ENCODE results near the gene PTPN7.

The PTPN7 gene

DNA sequence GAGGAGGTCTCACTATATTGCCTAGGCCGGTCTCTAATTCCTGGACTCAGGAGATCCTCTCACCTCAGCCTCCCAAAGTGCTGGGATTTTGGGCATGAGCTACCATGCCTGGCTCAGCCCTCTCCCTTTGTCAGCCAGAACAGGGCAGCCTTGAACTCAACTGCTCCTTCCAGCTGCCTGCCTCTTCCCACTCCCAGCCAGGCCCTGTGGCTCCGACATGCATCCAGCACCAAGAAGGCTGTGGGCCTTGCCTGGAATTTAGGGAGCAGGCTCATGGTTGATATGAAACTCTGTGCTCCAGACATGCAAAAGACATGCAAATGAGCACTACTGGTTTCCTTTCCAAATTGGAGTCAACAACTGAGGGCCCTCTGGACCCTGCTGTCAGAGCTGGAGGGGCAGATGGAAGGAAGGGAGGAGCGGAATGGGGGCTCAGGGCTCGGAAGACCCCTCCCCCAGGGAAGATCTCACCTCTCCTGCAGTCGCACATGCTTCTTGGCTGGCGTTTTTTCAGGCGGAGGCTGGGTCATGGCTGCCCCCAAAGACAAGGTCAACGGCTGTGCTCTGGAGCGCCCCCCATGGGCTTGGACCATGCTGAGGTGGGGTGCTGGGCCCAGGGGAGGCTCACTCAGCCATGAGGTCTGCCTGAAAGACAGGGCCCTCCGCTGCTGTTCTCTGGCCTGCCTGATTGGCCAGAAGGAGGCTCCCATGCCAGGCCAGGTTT is 1.4 kb downstream of the PTPN7 start:
- TF ChIP-seq ZFX (IDR thresholded peaks at IDR 0.05; ENCODE audit: borderline replicate concordance), result no peak
- TF ChIP-seq, protein P1, sequence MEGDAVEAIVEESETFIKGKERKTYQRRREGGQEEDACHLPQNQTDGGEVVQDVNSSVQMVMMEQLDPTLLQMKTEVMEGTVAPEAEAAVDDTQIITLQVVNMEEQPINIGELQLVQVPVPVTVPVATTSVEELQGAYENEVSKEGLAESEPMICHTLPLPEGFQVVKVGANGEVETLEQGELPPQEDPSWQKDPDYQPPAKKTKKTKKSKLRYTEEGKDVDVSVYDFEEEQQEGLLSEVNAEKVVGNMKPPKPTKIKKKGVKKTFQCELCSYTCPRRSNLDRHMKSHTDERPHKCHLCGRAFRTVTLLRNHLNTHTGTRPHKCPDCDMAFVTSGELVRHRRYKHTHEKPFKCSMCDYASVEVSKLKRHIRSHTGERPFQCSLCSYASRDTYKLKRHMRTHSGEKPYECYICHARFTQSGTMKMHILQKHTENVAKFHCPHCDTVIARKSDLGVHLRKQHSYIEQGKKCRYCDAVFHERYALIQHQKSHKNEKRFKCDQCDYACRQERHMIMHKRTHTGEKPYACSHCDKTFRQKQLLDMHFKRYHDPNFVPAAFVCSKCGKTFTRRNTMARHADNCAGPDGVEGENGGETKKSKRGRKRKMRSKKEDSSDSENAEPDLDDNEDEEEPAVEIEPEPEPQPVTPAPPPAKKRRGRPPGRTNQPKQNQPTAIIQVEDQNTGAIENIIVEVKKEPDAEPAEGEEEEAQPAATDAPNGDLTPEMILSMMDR (IDR thresholded peaks at IDR 0.05), result peak; percentile 13; the same call in 1 of the 2 replicates
- H3K27ac ChIP-seq, result no peak overlapping the region

DNA sequence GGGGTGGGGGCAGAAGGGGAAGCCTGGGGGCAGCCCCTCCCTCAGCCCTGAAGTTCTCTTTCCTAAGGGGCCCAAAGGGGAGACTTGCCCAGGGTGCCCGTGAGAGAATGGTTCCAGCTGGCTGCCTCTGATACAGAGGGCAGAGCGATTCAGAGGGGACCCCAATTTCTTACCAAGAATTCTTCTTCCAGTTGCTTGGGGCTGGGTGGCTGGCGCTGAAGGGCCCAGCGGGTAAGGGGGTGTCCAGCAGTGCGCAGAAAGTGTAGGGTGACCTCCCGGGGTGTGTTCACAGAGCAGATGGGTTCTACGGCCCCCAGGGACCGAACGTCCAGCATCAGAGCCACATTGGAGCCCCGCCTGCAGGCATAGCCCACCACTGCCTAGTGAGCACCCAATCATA is 2.5 kb downstream of the PTPN7 start:
- TF ChIP-seq, protein P1 (IDR thresholded peaks at IDR 0.05), result no peak
- no peak for TF ChIP-seq ZFX (IDR thresholded peaks at IDR 0.05; ENCODE audit: borderline replicate concordance)
- H3K27ac ChIP-seq, result no peak overlapping the region

DNA sequence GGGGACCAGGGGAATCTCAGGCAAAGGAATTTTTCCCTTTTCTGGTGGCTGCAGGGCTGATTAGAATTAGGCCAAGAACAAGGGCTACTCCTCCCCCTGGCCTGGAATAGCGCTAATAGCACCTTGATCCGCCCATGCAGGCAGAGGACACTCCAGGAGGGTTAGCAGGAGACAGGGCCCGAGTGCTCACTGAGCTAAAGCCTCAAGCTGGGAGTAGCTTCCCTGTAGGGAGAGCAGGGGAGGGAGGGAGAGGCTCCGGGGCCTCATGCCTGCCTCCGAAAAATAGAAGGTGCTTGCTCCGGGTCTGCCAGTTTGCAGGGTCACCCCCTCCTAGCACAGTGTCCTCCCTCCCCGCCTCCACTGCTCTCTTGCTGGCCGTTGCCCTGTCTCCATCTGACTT is 3.8 kb downstream of the PTPN7 start:
- TF ChIP-seq, protein P1 (IDR thresholded peaks at IDR 0.05), result no peak

DNA sequence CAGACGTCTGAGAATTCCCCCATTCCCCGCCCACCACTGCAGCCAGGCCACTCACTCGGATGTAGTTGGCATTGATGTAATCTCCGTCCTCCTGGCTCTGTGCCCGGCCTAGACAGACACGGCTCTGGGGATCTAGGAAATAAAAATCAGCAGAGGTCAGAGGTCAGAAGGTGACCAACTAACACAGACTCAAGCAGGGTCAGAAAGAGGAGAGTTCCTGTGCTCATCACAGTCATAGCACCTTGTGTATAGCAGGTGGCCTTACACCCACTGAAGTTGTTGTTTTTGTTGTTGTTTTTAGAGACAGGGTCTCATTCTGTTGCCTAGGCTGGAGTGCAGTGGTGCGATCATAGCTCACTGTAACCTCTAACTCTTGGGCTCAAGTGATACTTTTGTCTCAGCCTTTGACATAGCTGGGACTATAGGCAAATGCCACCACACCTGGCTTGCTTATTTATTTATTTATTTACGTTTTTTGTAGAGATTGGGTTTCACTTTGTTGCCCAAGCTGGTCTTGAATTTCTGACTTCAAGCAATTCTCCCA is 4.9 kb downstream of the PTPN7 start:
- TF ChIP-seq, protein P1 (IDR thresholded peaks at IDR 0.05), result no peak
- TF ChIP-seq ZFX (IDR thresholded peaks at IDR 0.05; ENCODE audit: borderline replicate concordance), result no peak
- H3K27ac ChIP-seq, result no peak overlapping the region

More for the DNA sequence above, 3.8 kb downstream of the PTPN7 start:
- no peak overlapping the region for H3K27ac ChIP-seq

DNA sequence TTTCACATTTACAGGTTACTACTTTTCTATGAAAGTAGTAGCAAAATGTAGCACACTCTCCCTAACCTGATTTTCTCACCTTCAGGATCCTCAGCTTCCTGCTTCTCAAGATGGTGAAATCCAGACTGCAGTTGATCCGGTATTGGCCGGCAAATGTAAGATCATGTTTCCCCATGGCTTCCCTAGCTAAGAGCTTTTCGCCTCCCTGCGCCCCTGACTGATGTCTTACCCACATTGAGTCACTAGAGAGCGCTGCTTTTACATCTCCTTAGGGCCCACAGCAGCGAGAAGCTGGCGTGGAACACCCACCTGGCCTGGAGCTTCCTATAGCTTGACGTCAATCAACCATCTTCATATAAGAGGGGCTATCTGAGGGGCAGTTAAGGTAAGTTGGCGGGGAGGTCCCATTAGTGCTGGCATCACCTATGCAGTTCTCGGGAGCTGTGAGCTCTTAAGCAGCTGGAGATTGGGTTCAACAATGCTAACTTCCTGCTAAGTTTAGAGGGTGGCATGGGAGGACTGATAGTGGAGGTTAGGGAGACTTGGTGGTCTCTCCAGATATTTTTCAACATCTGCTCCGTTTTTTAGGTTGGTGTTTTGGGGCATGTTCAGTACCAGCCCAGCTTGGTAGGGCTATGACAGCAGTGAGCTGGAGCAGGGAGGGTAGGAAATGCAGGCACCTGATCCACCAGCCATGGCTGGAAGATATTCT is 5.5 kb downstream of the PTPN7 start:
- H3K27ac ChIP-seq, result no peak overlapping the region
- TF ChIP-seq, protein P1 (IDR thresholded peaks at IDR 0.05), result peak; percentile 94
- no peak for TF ChIP-seq ZFX (IDR thresholded peaks at IDR 0.05; ENCODE audit: borderline replicate concordance)

DNA sequence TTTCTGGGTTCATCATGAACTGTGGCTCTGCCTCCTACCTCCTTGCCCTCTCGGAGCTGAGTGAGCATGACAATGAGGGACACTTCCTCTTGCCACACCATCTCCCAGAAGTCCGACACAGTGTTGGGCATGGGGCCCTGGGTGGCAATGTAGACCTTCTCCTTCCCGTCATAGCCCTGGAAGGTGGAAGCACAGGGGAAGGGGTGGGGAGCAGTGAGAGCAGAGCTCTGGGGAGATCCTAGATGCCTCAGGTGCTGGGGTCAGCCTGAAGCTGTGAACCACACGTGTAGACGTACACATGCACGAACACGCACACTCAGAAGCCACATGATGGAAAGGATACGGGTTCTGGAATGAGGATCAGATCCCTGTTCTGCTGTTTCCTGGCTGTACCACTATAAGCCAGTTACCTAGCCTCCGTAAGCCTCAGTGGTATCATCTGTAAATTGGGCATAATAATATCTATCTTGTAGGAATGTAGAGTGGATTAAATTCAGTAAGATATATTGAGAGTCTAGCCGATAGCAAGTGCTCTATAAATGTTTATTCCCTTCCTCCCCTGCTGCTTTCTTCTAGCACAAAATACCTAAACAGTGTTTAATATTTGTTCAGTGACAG is 6.1 kb downstream of the PTPN7 start:
- H3K27ac ChIP-seq, result no peak overlapping the region
- TF ChIP-seq, protein P1 (IDR thresholded peaks at IDR 0.05), result no peak
- TF ChIP-seq ZFX (IDR thresholded peaks at IDR 0.05; ENCODE audit: borderline replicate concordance), result no peak

Data from 22Rv1 (cell line).